Measurements from ENCODE around the gene CCDC8.

DNA sequence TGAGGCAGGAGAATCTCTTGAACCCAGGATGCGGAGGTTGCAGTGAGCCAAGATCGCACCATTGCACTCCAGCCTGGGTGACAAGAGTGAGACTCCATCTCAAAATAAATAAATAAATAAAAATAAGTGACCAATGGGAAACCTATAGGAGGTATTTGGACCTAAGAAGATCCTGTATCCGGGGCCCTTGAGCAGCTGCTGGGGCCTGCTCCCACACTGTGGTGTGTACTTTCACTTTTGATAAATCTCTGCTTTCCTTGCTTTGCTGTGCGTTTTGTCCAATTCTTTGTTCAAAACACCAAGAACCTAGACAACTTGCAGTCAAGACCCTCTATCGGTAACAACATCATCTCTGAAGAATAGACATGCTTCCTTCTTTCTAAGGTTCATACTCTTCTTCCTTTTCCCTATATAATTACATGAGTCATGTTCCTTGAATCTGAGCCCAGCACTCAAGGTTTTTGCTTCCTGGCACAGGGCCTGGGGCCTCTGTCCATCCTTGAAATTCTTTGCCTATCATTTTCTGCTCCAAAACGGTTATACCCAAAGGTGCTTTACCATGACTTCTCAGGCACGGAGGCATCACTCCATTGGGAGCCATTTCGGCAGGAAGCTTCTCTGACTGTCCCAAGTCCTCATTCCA is 29.6 kb upstream of the CCDC8 start:
- TF ChIP-seq EP300 (conservative IDR thresholded peaks at IDR 0.05; ENCODE audit: poor library complexity, severe bottlenecking) (no peak), RAD21 (conservative IDR thresholded peaks at IDR 0.05) (no peak)

Data from neural cell (in vitro differentiated cells).